OCI-LY7 (cell line): ENCODE results near the gene TYW5. TPM values are rescaled to one million over a fixed set of nuclear protein-coding genes. Genes with fewer than 3 reads are reported as not detected.

Source experiments
- BruUV-seq: library from RNA; stranded (reverse); fragments of 400-500 nt; replicated peaks from 2 replicates; lab custom pipeline; 2021; lab: Mats Ljungman, UMichigan
- CTCF ChIA-PET: fragments of 300-600 bp; sonication (Branson Sonifier 250); formaldehyde crosslinking; loops from one replicate; lab custom pipeline; 2022; ENCODE audit warnings: antibody characterized with exemption; ENCODE audit not compliant: unreplicated experiment; lab: Charles Lee
- POLR2A ChIA-PET: fragments of 300-600 bp; sonication (Branson Sonifier 250); formaldehyde crosslinking; loops from one replicate; lab custom pipeline; 2022; ENCODE audit warnings: antibody characterized with exemption; lab: Charles Lee
- DNase-seq: peaks from one replicate; pipeline ENCODE4 v3.0.0-alpha.2; 2015; ENCODE audit warnings: low spot score
- H2AFZ ChIP-seq: fragments of 200-600 bp; sonication (generic), shearing (Covaris generic); 2 replicates; pipeline ENCODE4 v1.6.1; 2014; ENCODE audit warnings: mild to moderate bottlenecking, antibody characterized with exemption, low read length, moderate library complexity
- H3K27ac ChIP-seq: fragments of 200-600 bp; sonication (generic); 2 replicates; pipeline ENCODE4 v1.5.1; 2014; ENCODE audit warnings: mixed run types, low read depth, mild to moderate bottlenecking, moderate library complexity, low read length, inconsistent platforms; ENCODE audit not compliant: poor library complexity, severe bottlenecking
- H3K36me3 ChIP-seq: fragments of 200-600 bp; sonication (generic); 2 replicates; pipeline ENCODE4 v1.6.1; 2014; ENCODE audit warnings: mild to moderate bottlenecking, antibody characterized with exemption, low read length, moderate library complexity, mixed read lengths; ENCODE audit not compliant: insufficient read depth
- H3K4me1 ChIP-seq: fragments of 200-600 bp; sonication (generic); 2 replicates; pipeline ENCODE4 v1.5.1; 2014; ENCODE audit warnings: mild to moderate bottlenecking, low read length; ENCODE audit not compliant: insufficient read depth, poor library complexity, severe bottlenecking
- H3K4me2 ChIP-seq: fragments of 200-600 bp; sonication (generic); 2 replicates; pipeline ENCODE4 v1.6.1; 2014; ENCODE audit warnings: mild to moderate bottlenecking, low read length
- H3K4me3 ChIP-seq: fragments of 200-600 bp; sonication (generic); 2 replicates; pipeline ENCODE4 v1.5.1; 2014; ENCODE audit warnings: mild to moderate bottlenecking, low read depth, low read length; ENCODE audit not compliant: poor library complexity, severe bottlenecking
- H3K79me2 ChIP-seq: fragments of 200-600 bp; sonication (generic); 2 replicates; pipeline ENCODE4 v1.6.1; 2016; ENCODE audit warnings: low read depth, mild to moderate bottlenecking, low read length, moderate library complexity, mixed read lengths; ENCODE audit not compliant: insufficient read depth
- H3K9me2 ChIP-seq: fragments of 200-600 bp; sonication (generic); 2 replicates; pipeline ENCODE4 v1.6.1; 2016; ENCODE audit warnings: mild to moderate bottlenecking, low read length, mixed read lengths; ENCODE audit not compliant: insufficient read depth
- H3K9me3 ChIP-seq: fragments of 200-600 bp; sonication (generic); 2 replicates; pipeline ENCODE4 v1.6.1; 2014; ENCODE audit warnings: mild to moderate bottlenecking, mixed run types, low read length, mixed read lengths
- H4K20me1 ChIP-seq: fragments of 200-600 bp; sonication (generic); 2 replicates; pipeline ENCODE4 v1.6.1; 2014; ENCODE audit warnings: mild to moderate bottlenecking, antibody characterized with exemption, low read length, moderate library complexity, mixed read lengths; ENCODE audit not compliant: insufficient read depth
- EZH2phosphoT487 ChIP-seq: fragments of 200-600 bp; sonication (generic); IDR thresholded peaks from 2 replicates; pipeline ENCODE4 v1.6.1; 2018; ENCODE audit warnings: low read depth, borderline replicate concordance, mild to moderate bottlenecking, mixed run types, antibody characterized with exemption, low read length, moderate library complexity, mixed read lengths
- intact Hi-C: fragments of 100-400 bp; cut with micrococcal nuclease; formaldehyde crosslinking; loops from one replicate; pipeline ENCODE4 v1.10.0; 2022; ENCODE audit not compliant: unreplicated experiment
- total RNA-seq, 2 experiments: library from RNA; depleted of rRNA in 1 of 2; stranded (reverse); fragments of >200 nt in 1 of 2; shearing (Covaris generic) in 1 of 2; gene quantifications; 2 replicates each; pipeline ENCODE4 v1.2.3, GENCODE V29; 2014 to 2022
- TF ChIP-seq, protein P1 (sequence below): fragments of 200-600 bp; sonication (generic); conservative IDR thresholded peaks from 2 replicates; pipeline ENCODE4 v1.5.1; 2014; ENCODE audit warnings: mild to moderate bottlenecking, antibody characterized with exemption, low read length, moderate library complexity, mixed read lengths

The TYW5 gene
- total RNA-seq, 2 experiments from 2014 or later, result 7.1 to 8.9 TPM

DNA sequence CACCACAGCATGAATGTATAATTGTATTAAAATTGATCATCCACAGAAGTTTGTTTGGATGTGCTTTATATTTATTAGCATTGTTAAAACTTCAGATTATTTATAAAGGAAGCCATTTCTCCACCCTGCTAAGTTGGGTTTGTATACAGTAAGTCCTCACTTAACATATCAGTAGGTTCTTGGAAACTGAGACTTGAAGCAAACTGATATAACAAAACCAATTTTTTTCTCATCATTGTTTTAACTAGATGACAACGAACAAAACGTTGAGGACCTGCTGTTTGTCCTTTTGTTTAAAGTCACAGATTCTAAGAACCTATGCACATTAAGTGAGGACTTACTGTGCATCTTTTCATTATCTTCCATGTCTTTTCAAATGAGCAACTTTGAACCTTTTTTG is 27.1 kb downstream of the TYW5 start:
- Histone ChIP-seq H3K4me3 (no peak overlapping the region), H4K20me1 (no peaks in the 10 kb centered on the region; the same call in 1 of the 2 replicates), H3K36me3 (peaks cover 96% of the 10 kb centered on the region), H3K9me2 (no peaks in the 10 kb centered on the region), H3K79me2 (peaks cover 56% of the 10 kb centered on the region), H3K4me2 (no peak overlapping the region), H3K9me3 (no peaks in the 10 kb centered on the region), H3K4me1 (peaks cover 4% of the 10 kb centered on the region), H2AFZ (no peak overlapping the region), H3K27ac (no peak overlapping the region)
- intact Hi-C loops, result no loop called here
- no TSS peak for BruUV-seq
- DNase-seq, result no peak
- ChIA-PET CTCF (no interaction called here), POLR2A (interaction anchor here (1.0 kb wide), 2 partner anchors 14 to 84 kb away, joined by 4 read pairs; no protein-coding TSS in a partner anchor)
- TF ChIP-seq EZH2phosphoT487, result no peak
- TF ChIP-seq, protein P1, sequence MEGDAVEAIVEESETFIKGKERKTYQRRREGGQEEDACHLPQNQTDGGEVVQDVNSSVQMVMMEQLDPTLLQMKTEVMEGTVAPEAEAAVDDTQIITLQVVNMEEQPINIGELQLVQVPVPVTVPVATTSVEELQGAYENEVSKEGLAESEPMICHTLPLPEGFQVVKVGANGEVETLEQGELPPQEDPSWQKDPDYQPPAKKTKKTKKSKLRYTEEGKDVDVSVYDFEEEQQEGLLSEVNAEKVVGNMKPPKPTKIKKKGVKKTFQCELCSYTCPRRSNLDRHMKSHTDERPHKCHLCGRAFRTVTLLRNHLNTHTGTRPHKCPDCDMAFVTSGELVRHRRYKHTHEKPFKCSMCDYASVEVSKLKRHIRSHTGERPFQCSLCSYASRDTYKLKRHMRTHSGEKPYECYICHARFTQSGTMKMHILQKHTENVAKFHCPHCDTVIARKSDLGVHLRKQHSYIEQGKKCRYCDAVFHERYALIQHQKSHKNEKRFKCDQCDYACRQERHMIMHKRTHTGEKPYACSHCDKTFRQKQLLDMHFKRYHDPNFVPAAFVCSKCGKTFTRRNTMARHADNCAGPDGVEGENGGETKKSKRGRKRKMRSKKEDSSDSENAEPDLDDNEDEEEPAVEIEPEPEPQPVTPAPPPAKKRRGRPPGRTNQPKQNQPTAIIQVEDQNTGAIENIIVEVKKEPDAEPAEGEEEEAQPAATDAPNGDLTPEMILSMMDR, result no peak

DNA sequence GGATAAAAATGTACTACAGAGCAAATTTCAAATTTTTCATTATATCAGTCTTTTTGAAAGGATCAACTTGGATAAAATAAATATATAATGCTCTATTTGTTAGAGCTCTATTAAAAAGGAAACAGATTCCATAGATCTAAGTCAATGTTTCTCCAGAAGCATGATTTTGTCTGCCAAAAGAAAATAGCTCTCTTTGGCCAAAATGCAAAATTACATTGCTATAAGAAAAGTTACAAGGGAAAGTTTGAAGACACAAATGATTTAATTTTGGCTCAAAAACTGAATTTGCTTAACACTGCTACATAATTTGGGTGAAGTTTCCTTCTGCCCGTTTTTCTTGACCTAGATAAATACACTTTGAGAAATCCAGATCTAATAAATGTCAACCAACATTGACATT is 28.5 kb downstream of the TYW5 start:
- no peak overlapping the region for H3K4me3 ChIP-seq
- no peak for TF ChIP-seq EZH2phosphoT487
- TF ChIP-seq, protein P1, result no peak
- no peaks in the 10 kb centered on the region for H3K9me3 ChIP-seq
- intact Hi-C loops, result no loop called here
- no peak for DNase-seq
- CTCF ChIA-PET, result no interaction called here
- no TSS peak for BruUV-seq
- H3K27ac ChIP-seq, result no peak overlapping the region
- peaks cover 98% of the 10 kb centered on the region for H3K36me3 ChIP-seq
- H4K20me1 ChIP-seq, result no peaks in the 10 kb centered on the region; the same call in 1 of the 2 replicates
- H3K79me2 ChIP-seq, result peaks cover 71% of the 10 kb centered on the region
- POLR2A ChIA-PET, result interaction anchor here (0.7 to 1.6 kb wide), 3 partner anchors 12 to 23 kb away, joined by 3 to 8 read pairs (median 7); no protein-coding TSS in a partner anchor
- no peak overlapping the region for H3K4me2 ChIP-seq
- no peak overlapping the region for H2AFZ ChIP-seq
- peaks cover 11% of the 10 kb centered on the region for H3K4me1 ChIP-seq
- H3K9me2 ChIP-seq, result no peaks in the 10 kb centered on the region

DNA sequence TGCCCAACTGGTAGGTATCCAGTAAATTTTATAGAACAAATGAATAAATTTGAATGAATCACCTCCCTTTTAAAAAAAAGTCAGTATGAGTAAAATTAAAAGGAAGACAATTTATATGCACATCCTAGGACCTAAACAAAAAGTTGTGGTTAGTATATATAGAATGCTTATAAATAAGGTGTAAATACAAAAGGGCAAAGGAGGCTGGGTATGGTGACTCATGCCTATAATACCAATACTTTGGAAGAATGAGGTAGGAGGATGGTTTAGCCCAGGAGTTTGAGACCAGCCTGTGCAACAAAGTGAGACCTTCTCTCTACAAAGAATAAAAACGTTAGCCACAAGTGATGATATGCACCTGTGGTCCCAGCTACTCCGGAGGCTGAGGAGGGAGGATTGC is 31.4 kb downstream of the TYW5 start:
- intact Hi-C loops, result no loop called here
- BruUV-seq, result no TSS peak
- Histone ChIP-seq H3K9me3 (peaks cover 15% of the 10 kb centered on the region; the same call in 1 of the 2 replicates), H3K79me2 (peaks cover 96% of the 10 kb centered on the region), H3K4me1 (peaks cover 11% of the 10 kb centered on the region), H3K36me3 (peaks cover 95% of the 10 kb centered on the region), H2AFZ (no peak overlapping the region), H4K20me1 (no peaks in the 10 kb centered on the region; the same call in 1 of the 2 replicates), H3K9me2 (no peaks in the 10 kb centered on the region), H3K4me2 (no peak overlapping the region), H3K27ac (no peak overlapping the region), H3K4me3 (no peak overlapping the region)
- ChIA-PET CTCF (no interaction called here), POLR2A (interaction anchor here (0.7 to 1.6 kb wide), 3 partner anchors 9 to 596 kb away, joined by 3 to 4 read pairs (median 4); no protein-coding TSS in a partner anchor)
- TF ChIP-seq EZH2phosphoT487, result no peak
- TF ChIP-seq, protein P1, result no peak
- DNase-seq, result no peak
